GM19468 (cell line): ENCODE data around the gene PREB.

Experiments used
- ATAC-seq: cut with Tn5 transposase; IDR thresholded peaks from one replicate; pipeline ENCODE4 v1.9.1; 2021; ENCODE audit warnings: mild to moderate bottlenecking, moderate library complexity, moderate number of reproducible peaks; ENCODE audit not compliant: unreplicated experiment; ENCODE audit errors: extremely low read depth

The PREB gene

GRCh38 chr2:27152796-27153464 lies 18.5 kb upstream of the PREB start:
- ATAC-seq, result no peak

GRCh38 chr2:27152102-27152795 lies 17.8 kb upstream of the PREB start:
- ATAC-seq, result no peak

DNA sequence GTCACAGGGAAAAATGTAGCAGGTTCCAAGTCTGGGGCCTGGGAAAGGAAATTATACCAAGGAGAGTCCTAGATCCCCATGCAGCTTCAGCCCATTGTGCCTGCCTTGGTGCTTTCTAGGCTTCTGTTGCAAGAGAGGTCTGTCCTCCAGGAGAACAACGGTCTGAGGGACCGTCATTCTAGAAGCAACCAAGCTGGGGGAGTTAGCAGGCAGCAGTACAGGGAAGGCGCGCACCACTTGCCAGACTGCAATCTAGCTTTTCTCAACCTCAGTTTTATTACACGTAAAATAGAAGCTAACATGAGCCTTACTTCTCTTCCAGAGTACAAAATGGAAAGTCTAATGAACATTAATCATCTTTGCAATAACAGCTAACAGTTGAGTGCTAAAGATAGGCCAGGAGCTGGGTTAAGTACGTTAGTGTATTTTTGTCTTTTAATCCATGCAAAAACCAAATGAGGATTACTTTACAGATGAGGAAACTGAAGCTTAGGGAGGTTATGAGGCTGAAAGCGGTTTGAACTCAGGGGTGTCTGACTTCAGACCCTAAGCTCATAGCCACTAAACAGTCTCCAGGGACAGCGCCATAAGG lies 16.3 kb upstream of the PREB start:
- ATAC-seq, result no peak

- ATAC-seq, result no peak
Observed at GRCh38 chr2:27149570-27150405, 15.4 kb upstream of the PREB start.

GRCh38 chr2:27148801-27149439 lies 14.5 kb upstream of the PREB start, which contains the start of gene TCF23:
Gene TCF23, plus strand, starts transcription at chr2:27149004. Its CDS starts 130 bp downstream, at chr2:27149134.
- ATAC-seq, result no peak

DNA sequence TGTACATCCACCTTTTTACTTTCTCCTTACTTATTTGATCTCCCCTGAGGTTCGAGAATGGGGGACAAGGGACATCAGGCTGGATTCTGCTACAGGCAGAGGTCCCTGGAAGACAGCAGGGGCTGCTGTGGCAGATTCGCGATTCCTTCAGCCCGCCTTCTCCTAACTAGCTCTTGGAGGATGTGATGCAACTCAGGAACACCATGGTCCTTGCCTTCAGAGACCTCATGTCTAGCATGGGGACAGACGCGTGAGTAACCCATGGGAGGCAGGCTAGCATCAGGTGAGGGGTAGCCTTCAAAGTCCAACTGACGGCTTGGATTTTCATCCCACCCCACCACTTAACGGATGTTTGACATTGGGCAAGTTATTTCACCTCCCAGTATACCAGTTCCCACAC lies 13.5 kb upstream of the PREB start:
- ATAC-seq, result no peak

DNA sequence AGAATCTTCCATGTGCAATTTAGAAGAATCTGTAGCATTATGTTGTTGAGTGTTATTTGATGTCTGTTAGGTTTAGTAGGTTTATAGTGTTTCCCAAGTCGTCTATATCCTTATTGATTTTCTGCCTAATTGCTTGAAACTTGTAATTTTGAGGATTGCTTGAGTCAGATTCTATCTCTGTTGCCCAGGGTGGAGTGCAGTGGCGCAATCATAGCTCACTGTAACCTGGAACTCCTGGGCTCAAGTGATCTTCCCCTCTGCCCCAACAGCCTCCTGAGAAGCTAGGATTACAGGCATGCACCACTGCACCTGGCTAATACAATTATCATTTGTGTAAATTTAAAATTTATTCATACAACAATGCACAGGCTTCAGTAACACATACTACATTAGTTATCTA lies 11.2 kb upstream of the PREB start:
- ATAC-seq, result no peak

- no peak for ATAC-seq
Observed at GRCh38 chr2:27143285-27143684, 8.8 kb upstream of the PREB start.

GRCh38 chr2:27139310-27139709 lies 4.9 kb upstream of the PREB start, which contains the start of gene PRR30:
Gene PRR30, minus strand, starts transcription at chr2:27139410. Its CDS starts 1,081 bp downstream, at chr2:27138329.
- no peak for ATAC-seq

- no peak for ATAC-seq
Observed at GRCh38 chr2:27138111-27138510, 3.7 kb upstream of the PREB start.

- ATAC-seq, result no peak
Observed at GRCh38 chr2:27137322-27137935, 3.0 kb upstream of the PREB start.

- no peak for ATAC-seq
Observed at GRCh38 chr2:27136751-27137150, 2.3 kb upstream of the PREB start.

DNA sequence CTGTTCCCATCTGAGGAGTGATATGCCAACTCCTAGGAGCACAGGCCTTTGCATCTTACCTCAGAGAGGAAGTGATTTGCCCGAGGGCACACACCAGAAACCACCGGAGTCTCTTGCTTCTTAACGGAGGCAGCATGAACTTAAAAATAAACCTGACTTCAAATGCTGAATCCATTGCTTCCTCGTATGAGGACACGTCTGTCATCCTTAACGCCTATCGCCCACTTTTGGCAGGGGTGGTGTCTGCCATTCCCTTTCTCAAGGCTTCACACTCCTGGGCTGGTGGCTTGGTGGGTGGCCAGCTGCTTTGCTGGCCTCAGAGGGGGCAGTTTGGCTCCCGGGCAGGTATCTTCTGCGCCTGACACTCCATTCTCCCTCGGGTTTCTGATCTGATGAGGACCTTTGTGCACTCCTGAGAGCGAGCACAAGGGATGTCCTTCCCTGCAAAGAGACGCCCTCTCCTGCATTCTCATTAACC lies 1.1 kb upstream of the PREB start:
- ATAC-seq, result no peak

- no peak for ATAC-seq
Observed at GRCh38 chr2:27134781-27135477, 493 bp upstream of the PREB start.

- no peak for ATAC-seq
Observed at GRCh38 chr2:27133195-27133875, 1.1 kb downstream of the PREB start.

DNA sequence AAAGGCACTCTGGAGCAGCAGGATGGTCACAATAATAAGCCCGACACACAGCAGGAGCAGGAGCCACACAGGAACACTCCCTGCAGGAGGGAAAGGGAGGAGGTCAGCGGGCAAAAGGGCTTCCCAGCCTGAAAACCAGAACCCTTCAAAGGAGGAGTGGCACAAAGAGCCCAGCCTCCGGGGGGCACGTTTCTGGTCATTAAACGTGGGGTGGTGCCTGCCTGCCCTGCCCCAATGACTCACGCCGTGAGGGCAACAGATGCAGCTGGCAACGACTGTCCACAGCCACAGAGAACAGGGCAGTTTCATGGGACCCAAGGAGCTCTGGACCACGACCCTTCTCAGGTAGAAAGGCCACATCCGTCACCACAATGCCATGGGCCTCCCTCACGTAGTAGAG lies 3.0 kb downstream of the PREB start:
- ATAC-seq, result no peak

- no peak for ATAC-seq
Observed at GRCh38 chr2:27130396-27130795, 4.0 kb downstream of the PREB start.
